ENCODE data around the gene EIF5B.

DNA sequence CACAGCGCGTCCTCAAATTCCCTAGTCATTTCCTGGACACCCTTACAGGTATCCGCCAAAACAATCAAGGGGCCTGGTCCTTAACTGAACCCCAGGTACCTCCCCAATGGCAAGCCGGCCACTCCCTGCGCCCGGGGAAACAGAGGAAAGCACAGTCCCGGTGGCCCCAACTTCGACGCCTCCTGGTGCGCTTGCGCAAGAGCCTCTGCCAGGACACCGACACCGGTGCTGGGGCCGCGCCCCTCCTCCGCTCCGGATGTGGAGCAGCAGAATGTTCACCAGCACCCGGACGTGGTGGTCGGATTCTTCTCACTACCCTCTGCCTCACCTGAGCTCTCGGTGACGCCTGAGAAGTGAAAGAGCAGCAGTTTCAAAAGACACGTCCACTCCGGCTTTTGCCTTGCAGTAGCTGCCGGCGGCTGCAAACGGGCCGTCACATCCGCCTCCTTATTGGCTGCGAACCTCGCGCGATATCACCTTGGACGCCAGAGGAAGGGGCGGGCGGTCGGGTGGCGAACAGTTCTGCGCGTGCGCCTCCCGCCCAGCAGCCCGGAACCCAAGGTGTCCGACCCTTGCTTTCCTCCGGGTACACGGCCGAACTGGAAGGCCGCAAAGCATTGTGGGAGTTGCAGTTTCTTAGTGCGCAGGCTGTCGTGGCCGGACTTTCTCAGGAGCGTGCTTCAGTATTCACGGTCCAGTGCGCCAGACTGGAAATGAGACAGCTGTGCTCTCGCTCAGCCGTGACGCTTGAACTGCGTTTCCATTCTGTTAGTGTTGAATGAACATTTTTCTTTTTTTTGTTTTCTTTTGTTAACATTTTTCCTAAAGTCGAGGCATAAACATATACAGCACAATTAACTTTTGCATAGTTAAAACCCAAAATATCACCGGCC lies 1.0 kb upstream of the EIF5B start, which contains the start of gene TXNDC9:
- peak in 1 of 2 donors; percentile 6 for TF ChIP-seq POLR2A (IDR thresholded peaks at IDR 0.05)
- TF ChIP-seq, protein P1, sequence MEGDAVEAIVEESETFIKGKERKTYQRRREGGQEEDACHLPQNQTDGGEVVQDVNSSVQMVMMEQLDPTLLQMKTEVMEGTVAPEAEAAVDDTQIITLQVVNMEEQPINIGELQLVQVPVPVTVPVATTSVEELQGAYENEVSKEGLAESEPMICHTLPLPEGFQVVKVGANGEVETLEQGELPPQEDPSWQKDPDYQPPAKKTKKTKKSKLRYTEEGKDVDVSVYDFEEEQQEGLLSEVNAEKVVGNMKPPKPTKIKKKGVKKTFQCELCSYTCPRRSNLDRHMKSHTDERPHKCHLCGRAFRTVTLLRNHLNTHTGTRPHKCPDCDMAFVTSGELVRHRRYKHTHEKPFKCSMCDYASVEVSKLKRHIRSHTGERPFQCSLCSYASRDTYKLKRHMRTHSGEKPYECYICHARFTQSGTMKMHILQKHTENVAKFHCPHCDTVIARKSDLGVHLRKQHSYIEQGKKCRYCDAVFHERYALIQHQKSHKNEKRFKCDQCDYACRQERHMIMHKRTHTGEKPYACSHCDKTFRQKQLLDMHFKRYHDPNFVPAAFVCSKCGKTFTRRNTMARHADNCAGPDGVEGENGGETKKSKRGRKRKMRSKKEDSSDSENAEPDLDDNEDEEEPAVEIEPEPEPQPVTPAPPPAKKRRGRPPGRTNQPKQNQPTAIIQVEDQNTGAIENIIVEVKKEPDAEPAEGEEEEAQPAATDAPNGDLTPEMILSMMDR (IDR thresholded peaks at IDR 0.05) = no peak
- no peak for TF ChIP-seq EP300 (IDR thresholded peaks at IDR 0.05)
- peak; percentile 38 to 63 (median 38) for TF ChIP-seq POLR2AphosphoS5 (IDR thresholded peaks at IDR 0.05)

Data from suprapubic skin (tissue), 4 donors.